Epithelial cell of prostate (primary cell): ENCODE data around the gene PSAT1.
A peak's percentile ranks its signal among the peaks of the same experiment; 100 is the strongest.
"Not testable (repeated sequence)": the region's sequence is repeated elsewhere in the genome, so short reads cannot be mapped to it uniquely, and the experiment has no call there.

Source experiments
- DNase-seq: peaks from one replicate; pipeline ENCODE4 v3.0.0-alpha.2; 2011; ENCODE audit warnings: low read depth, low spot score
- H3K27ac ChIP-seq: fragments of 450-650 bp; 2 replicates; pipeline ENCODE4 v1.5.1; 2017; ENCODE audit warnings: mild to moderate bottlenecking

PSAT1 gene

DNA sequence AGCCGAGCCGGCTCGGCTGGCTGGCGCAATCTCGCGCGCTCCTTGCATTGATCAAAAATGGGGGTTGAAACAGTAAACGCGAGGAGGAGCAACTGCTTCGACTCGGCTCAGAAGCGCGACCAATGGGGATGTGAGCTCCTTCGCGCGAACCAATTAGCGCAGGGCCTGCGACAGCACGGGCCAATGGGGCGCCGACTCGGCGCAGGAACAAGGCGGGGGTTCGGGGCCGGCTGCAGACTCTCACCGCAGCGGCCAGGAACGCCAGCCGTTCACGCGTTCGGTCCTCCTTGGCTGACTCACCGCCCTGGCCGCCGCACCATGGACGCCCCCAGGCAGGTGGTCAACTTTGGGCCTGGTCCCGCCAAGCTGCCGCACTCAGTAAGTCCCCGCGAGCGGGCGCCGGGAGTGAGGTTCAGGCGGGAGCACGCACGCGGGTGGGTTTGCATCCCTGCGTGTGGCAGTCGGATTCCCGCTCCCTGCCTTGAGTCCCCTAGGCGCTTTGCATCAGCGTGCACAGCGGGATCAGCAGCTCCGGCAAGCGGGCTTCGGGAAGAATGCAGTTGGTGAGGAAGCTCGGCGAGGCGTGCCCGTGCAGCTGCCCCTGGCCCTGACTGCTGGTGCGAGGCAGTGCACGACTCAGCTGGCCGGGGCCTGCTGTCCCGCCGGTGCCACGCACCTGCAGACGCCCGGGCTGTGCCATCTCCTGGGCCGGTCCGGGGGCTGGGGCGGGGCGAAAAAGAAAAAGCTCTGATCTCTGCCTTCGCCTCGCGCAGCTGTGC lies at the start of gene PSAT1:
Gene PSAT1 (plus strand): TSS at position 233 of the 779 bp plus-strand sequence. CDS start 86 bp downstream, at position 319.
- DNase-seq = peak; percentile 87
- peak within 1 kb of the TSS; percentile 93 for H3K27ac ChIP-seq

DNA sequence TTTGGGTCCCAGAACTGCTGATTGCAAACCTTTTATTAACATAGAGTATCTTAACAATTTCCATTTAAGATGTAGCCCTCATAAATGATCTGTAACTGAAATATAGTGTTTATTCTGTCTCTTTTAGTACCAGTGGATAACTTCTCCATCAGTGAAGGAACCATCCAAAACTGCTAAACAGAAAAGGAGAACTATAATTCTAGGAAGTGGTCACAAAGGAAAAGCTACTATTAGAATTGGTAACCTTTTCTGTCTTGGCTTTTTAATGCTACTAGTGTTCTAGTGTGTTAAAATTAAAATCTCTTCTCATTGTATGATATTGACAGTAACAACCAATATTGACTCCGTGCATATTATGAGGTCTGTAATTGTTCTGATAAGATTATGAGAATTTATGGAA lies 48.3 kb upstream of the PSAT1 start:
- no peak overlapping the region for H3K27ac ChIP-seq

DNA sequence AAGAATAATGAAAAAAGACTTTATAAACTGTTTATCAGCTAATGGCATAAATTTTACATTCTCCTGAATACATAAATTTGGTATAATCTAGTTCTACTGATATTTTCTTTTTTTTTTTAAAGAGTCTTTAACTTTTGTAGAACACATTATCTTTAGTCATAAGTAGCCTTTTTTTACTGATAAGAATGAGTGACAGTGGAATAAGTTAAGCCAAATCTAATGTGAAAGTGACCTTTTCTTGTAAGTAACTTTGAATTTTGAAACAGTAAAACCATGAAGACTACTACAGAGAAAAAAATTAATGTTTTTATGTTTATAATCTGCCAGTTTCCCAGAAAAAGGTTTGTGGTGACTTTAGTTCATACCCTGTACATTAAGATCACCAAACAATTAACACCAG lies 47.4 kb upstream of the PSAT1 start:
- H3K27ac ChIP-seq = no peak overlapping the region
- no peak for DNase-seq

More for the DNA sequence above, 48.3 kb upstream of the PSAT1 start:
- DNase-seq = no peak

DNA sequence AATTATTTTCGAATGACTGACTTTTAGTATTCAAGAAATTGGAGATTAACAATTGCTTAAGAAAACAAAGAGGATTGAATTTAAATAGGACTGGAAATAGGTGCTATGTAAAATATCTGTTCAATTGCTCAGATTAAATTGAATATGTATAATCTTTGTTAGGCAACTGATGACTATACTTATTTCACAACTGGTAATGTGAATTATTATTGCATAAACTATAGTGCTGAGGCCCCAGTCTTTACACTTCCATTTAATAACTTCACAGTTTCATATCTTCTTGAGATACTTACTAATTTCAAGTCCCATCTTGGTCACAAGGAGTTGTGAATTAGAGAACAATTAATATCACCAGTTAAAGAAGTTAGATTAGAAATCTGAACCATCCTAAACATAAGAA lies 44.3 kb upstream of the PSAT1 start:
- DNase-seq = no peak
- no peak overlapping the region for H3K27ac ChIP-seq

DNA sequence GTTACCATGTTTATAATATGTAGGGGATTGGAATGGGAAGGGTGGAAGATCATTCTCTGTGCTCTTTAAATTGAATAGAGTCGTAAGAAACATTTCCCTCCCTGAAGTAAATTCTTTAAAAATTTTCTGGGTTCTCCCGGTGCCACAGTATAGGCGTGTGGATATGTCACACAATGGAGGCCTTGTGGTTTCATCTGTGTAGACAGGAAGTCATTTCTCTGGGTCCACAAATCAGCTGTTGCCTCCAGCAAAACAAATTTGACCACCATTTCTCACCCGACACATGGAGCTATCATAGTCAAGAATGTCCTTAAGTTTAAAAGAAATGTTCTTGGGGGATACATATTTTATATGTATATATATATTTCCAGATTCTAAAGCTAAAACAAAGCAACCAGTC lies 43.6 kb upstream of the PSAT1 start:
- H3K27ac ChIP-seq = no peak overlapping the region
- DNase-seq = no peak

DNA sequence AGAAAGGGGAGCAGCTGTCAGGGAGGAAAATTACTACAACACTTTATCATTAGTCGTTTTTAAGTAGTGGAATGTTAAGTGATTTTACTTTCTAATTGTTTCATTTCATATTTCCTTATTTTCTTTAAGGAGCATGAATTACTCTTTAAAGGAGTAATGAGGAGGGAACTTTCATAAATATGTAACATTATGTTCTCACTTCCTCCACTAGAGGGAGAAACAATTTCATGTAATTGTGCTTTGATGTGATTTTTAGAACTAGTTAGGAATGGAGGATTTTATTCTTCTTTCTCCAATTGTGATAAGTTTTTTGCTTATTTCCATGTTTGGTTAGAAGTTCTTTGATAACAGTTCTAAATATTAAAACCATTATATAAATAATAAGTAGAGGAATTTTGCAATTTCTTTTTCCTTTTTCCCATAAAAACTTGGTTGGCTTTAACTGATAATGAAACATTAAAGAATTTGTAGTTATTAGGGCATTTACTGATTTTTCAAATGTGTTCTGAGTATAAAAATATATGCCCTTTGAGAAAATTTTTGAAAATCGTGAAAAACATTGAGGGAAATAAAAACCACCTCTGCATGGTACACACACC lies 35.4 kb upstream of the PSAT1 start:
- DNase-seq = no peak
- H3K27ac ChIP-seq = no peak overlapping the region

DNA sequence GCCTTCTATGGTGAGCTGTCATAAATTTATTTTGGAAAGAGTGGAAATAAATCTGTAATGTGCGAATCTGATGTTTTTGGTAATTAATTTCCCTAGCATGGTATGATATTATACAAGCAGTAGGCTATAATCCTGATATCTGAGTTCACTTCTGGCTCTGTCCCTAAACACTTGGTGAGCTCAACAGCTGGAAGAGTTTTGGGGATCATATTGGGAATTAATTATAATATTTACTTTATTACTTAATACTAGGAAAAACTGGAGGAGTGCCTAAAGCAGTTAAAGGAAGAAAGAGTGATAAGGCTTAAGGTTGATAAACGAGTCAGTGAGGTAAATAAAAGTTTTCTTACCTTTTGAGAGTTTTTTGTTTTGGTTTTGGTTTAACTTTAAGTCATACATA lies 34.3 kb upstream of the PSAT1 start:
- H3K27ac ChIP-seq = no peak overlapping the region

DNA sequence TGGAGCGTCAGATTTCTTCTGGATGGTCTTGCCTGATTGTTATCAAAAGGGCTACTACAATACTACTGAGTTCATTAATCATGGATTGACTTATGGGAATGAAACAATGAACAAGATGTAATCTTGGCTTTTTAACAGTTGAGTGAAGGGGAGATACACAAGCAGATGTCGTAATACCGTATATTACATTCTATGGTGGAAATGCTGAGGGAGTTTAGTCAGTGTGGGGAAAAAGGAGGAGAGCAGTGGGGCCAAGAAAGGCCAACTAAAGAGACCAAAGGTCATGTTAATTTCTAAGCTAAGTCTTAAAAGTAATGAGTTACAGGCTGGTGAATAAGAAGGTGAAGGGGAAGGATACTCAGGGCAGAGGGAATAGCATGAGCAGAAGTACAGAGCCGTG lies 29.0 kb upstream of the PSAT1 start:
- no peak overlapping the region for H3K27ac ChIP-seq
- DNase-seq = no peak

More for the DNA sequence above, 34.3 kb upstream of the PSAT1 start:
- no peak for DNase-seq

DNA sequence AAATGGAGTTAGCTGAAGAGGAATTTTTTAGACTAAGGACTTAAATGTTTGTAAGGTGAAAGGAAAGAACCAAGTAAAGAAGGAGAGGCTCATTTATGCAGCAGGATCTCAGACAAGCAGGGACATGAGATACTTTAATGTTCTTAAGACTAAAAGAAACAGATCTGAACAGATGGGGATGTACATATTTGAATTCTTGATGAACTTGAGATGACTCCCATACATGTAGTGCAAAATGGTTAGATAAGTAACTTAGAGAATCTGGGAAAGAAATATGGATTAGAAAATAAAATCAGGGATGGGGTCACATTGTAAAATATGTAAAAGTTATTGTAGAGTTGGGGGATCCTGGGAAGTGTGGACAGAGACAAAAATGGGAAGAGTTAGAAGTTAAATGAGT lies 27.1 kb upstream of the PSAT1 start:
- H3K27ac ChIP-seq = no peak overlapping the region
- no peak for DNase-seq

DNA sequence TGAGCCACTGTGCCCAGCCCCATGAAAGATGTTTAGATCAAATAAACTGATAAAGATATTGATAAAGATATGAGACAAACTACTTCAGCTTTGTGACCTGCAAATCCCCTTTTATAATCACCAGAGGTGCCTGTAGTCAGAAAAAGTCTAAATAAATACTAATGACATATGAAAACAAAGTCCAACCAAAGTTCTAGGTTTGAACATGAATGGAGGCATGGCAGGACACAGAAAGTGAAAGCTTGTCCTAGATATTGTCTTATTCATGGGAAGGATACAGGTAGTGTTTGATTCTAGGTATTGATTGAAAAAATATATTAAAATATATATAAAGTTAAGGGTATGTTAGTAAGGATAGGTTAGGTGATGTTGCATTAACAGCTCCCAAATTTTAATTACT lies 24.6 kb upstream of the PSAT1 start:
- H3K27ac ChIP-seq = no peak overlapping the region
- no peak for DNase-seq

DNA sequence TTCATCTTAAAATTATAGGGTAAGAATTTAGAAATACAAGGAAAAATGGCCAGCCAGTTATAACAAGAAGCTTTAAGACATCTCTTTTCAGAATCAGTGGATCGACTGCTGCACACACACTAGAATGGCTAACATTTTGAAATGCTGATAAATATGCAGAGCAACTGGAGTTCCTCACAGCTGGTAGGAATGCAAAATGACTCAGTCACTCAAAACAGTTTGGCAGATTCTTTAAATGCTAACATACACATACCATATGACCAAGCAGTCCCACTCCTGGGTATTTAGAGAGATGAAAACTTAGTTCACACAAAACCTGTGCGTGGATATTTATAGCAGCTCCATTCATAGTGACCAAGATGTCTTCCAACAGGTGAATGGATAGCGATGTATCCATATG lies 23.2 kb upstream of the PSAT1 start:
- no peak for DNase-seq
- no peak overlapping the region for H3K27ac ChIP-seq

DNA sequence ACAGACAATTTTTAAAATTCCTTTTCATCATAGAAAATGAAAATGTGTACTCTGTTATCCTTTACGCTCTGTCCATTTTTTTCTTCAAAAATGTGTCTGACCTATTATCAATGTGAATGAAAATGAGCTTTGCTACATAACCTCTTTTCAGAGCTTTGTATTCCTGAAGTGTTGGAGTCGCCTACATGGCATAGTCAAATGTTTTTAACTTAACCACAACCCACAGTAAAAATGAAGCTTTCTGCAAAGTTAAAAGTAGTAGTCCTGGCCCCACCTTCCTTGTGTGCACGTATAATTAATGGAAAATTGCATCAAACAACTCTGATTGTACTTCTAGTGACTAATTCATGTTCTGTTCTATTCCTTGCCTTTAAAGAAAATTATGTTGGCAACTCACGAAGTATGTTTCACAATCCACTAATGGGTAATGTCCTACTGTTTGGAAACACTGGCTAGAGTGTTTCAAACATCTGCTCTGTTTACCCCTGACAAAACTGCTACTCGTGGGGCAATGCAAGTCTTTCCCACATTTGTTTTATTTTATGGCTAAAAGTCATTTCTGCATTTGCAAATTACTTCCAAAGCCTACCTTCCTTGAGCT lies 18.6 kb upstream of the PSAT1 start:
- DNase-seq = no peak
- no peak overlapping the region for H3K27ac ChIP-seq

DNA sequence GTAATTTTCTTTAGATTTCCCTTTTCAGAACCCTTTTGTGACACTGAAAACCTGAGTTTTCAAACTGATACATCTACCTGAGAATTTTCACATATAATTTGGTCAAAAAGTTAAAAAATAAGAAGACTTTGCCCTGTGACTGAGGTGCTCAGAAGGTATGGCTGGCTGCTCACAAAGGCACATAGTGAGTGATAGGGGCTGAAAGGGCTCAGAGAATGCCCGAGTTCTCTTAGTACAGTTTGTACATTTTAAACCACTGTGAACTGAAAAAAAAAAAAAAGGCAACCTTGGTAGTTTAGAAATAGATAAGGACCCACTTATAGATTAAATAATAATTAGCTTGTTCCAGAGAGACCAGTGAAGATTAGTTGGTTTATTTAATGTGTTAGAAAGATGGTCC lies 18.1 kb upstream of the PSAT1 start:
- H3K27ac ChIP-seq = no peak overlapping the region
- DNase-seq = no peak

DNA sequence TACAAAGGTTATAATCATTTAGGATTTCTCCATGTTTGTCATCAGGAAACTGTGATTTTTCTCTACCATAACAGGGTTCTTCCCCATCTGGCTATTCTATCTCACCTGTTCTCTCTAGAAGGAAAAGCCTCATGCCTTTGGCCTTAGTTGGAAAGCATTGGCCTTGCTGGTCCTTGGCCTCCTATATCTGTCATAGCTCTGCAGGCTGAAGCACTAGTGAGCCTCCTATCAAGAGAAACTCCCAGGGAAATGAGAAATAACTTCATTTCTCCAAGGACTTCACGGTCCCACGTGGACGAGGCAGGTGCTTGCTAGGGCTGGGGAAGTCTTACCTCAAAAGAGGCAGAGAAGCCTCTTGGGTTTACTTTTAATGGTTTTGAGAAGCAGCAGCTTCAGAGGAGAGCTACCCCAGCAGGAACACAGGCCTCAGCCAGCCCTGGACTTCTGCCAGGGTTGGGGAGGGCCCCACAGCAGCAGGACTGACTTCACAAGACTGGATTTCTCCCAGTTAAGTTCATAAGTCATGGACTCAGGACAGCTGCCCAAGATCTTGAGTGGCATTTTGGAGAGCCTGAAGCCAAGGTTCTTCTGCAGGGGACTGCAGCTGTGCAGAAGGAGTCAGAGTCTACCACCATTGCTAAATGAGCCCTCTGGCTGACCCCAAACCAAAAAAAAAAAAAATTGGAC lies 15.8 kb upstream of the PSAT1 start:
- DNase-seq = no peak
- no peak overlapping the region for H3K27ac ChIP-seq

DNA sequence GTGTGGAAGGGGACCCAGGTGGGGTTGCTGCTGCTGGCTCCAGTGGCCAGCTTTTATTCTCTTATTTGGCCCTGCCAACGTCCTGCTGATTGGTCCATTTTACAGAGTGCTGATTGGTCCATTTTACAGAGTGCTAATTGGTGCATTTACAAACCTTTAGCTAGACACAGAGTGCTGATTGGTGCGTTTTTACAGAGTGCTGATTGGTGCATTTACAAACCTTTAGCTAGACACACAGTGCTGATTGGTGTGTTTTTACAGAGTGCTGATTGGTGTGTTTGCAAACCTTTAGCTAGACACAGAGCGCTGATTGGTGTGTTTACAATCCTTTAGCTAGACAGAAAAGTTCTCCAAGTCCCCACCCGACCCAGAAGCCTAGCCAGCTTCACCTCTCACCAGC lies 12.7 kb upstream of the PSAT1 start:
- not testable (repeated sequence) for DNase-seq, H3K27ac ChIP-seq

DNA sequence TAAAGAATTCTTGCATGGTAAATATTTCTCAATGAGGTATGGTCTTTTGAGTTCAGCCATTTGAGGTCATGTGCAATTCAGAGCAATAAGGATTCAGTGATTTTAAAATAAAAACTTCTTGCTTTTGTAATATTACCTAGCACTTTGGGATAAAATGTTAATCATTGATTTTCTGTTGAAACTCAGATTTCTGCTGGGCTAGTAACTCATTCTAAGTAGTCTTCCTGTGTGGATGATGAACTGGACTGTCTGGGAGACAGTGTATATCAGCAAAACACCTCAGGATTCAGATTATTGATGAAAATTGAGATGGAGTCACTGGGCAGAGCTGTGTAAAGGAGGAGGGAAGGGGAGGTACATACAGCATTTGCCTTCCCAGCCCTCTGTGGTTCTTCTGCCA lies 10.8 kb upstream of the PSAT1 start:
- no peak for DNase-seq

DNA sequence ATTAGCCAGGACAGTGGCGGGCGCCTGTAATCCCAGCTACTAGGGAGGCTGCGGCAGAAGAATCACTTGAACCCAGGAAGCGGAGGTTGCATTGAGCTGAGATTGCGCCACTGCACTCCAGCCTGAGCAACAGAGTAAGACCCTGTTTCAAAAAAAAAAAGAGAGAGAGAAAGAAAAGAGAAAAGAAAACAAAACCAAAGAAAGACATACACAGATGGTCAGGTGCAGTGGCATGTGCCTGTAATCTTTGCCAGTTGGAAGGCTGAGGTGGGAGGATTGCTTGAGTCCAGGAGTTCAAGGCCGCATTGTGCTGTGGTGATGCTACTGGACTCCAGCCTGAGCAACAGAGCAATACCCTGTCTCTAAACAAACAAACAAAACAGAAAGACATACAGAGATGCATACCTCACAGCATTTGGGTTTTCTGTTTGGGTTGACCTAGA lies 10.0 kb upstream of the PSAT1 start:
- no peak for DNase-seq
- H3K27ac ChIP-seq = no peak overlapping the region

More for the DNA sequence above, 10.8 kb upstream of the PSAT1 start:
- H3K27ac ChIP-seq = no peak overlapping the region

DNA sequence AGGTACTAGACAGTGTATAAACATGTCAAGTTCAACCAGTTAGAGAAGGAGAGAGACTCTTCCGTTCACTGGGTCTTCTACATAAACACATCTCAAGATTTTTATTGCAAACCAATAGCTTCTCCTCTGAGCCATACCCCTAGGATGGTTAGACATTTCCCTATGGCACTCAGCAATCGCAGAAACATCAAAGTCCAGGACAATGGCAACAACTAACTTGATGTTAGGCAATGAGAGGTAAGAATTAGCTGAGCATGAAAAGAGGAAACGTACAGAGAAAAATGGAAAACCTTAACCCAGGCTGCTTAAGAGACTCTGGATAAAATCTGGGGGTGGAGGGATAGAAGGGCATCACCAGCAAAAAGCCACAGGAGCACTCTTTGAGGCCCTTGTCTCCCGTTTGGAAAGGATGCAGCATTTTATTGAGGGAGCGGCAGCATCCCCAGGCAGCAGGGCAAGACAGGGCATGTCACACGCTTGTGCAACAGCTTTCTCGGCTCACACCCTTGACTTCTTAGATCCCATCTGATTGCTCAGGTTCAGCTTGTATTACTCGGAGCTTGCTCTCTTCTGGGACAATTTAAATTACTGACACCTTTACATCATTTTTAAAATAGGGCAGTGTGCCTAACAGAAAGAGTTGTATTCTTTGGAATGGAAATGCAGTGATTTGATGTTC lies 8.6 kb upstream of the PSAT1 start:
- peak; percentile 69 for DNase-seq
- H3K27ac ChIP-seq = peak overlapping the region; percentile 33

DNA sequence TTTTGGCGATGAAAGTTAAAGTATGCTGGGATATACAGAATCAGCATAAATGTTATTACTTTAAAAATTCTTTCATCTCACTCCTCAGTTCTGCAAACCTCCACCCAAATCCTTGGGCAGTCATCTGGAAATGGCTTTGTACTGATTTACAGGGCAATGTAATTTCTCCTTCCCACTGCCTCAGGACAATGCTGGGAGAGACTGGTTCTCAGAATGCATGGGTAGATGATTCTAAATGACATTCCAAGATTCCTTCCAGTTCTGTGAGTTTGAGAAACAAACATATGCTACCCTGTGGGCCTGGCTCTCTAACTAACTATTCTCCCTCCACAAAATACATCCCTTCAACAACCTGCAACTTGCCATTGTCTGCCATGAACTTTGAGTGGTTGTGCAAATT lies 7.5 kb upstream of the PSAT1 start:
- no peak for DNase-seq
- H3K27ac ChIP-seq = no peak overlapping the region

DNA sequence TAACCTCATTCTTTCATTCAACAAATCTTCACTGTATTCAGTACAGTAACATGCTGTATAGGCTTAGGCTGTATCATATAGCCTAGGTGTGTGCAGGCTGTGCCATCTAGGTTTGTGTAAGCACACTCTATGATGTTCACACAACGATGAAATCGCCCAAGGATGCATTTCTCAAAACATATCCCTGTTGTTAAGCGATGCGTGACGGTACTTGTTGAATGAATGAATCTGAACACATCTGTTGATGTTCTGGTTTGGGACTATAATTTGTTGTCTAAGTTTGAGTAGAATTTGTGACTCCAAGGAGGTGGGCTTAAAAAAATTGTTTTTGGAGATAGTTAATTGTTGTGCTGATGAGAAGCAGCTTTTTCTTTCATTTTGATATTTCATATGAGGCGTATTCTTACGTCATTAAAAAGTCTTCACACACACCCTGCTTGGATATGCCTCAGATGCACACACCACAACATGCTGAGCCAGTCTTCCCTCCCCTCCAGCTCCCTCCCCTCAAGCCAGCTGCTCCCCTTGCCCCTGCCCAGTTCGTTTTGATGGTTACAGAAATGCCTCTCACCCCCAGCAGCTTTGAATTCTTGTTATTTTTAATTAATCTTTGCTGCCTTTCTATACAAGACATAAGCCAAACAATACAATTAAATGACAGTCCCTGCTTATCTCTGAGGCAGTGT lies 5.5 kb upstream of the PSAT1 start:
- DNase-seq = no peak
- H3K27ac ChIP-seq = no peak overlapping the region
